ENCODE results near the gene KCNJ2.

KCNJ2 gene

GRCh38 chr17:70206361-70207010 is 37.2 kb downstream of the KCNJ2 start:
- no peak for DNase-seq

- no peak for DNase-seq
Measured at GRCh38 chr17:70207184-70207583, 37.9 kb downstream of the KCNJ2 start.

- no peak for DNase-seq
Measured at GRCh38 chr17:70208080-70208794, 38.9 kb downstream of the KCNJ2 start.

- DNase-seq = no peak
Measured at GRCh38 chr17:70208825-70209555, 39.7 kb downstream of the KCNJ2 start.

GRCh38 chr17:70215656-70216055 is 46.3 kb downstream of the KCNJ2 start:
- DNase-seq = no peak

GRCh38 chr17:70217571-70217970 is 48.2 kb downstream of the KCNJ2 start:
- DNase-seq = no peak

- DNase-seq = no peak
Measured at GRCh38 chr17:70225276-70225675, 55.9 kb downstream of the KCNJ2 start.

Data from DMS 273 treated with DMSO at 0.1 percent for 48 hours (cell line).